ENCODE measurements around the gene CCDC30.

DNA sequence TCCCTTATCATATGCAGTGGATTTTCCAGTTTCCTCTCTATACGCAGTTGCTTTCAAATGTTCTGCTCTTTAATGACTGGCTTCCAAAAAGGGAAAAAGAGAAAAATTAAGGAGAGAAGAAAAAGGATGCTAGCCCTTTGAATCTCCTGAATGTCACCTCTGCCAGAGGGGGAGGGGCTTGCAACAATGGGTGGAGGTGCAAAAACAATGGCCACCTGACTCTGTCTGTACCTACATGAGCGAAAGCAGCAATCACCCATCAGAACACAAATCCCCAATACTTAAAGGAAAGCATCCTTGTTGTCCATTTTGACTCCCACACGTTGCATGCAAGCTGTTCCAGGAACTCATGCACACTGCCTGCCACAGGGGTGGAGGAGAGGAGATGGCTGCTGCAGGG lies 61.2 kb downstream of the CCDC30 start:
- TF ChIP-seq EZH2 (IDR thresholded peaks at IDR 0.05; ENCODE audit: insufficient read depth, poor library complexity, severe bottlenecking) (no peak), EZH2phosphoT487 (IDR thresholded peaks at IDR 0.05; ENCODE audit: insufficient read depth, low read depth) (no peak)
